ENCODE measurements around the gene ESD.

DNA sequence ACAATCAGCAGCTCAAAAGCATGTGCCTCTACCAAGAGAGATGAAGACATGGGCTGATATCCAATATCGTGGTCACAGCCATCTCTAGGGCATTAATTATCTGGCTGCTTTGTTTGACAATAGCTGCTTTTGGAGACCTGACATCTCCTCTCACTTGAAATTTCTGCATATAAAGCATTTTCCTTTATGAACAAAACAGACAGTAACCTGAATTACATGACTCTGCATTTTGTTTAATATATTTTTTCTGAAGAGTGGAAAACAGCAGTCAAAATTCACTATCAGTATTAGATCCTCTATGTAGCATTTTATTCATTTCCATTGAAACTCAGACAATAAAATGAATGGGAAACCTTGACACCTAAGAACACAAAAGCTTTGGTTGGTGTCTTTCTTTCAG is 42.4 kb upstream of the ESD start:
- TF ChIP-seq, protein P1, sequence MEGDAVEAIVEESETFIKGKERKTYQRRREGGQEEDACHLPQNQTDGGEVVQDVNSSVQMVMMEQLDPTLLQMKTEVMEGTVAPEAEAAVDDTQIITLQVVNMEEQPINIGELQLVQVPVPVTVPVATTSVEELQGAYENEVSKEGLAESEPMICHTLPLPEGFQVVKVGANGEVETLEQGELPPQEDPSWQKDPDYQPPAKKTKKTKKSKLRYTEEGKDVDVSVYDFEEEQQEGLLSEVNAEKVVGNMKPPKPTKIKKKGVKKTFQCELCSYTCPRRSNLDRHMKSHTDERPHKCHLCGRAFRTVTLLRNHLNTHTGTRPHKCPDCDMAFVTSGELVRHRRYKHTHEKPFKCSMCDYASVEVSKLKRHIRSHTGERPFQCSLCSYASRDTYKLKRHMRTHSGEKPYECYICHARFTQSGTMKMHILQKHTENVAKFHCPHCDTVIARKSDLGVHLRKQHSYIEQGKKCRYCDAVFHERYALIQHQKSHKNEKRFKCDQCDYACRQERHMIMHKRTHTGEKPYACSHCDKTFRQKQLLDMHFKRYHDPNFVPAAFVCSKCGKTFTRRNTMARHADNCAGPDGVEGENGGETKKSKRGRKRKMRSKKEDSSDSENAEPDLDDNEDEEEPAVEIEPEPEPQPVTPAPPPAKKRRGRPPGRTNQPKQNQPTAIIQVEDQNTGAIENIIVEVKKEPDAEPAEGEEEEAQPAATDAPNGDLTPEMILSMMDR (IDR thresholded peaks at IDR 0.05) = no peak
- TF ChIP-seq POLR2A (IDR thresholded peaks at IDR 0.05) = no peak
